Spleen (tissue), 11 donors: ENCODE measurements around the gene CDK11A. TPM values are rescaled to one million over a fixed set of nuclear protein-coding genes. Genes with fewer than 3 reads are reported as not detected.

ENCODE experiments used
- DNase-seq: peaks from one replicate; pipeline ENCODE4 v3.0.0-alpha.2; 2020
- H3K27ac ChIP-seq, 8 donors: fragments of 200-600 bp; sonication (generic) in 7 of 8; 1 replicate in 4 of 8; 2 replicates in 4 of 8; pipeline versions ENCODE4 v1.5.0 to v1.8.0; 2016 to 2021; ENCODE audit warnings: inconsistent platforms in 4 of 8, mild to moderate bottlenecking in 4 of 8, moderate library complexity in 1 of 8
- H3K27me3 ChIP-seq, 7 donors: fragments of 200-600 bp; sonication (generic) in 6 of 7; replicated peaks in 1 of 7; 1 replicate in 4 of 7; 2 replicates in 3 of 7; pipeline versions ENCODE4 v1.5.0 to v1.8.0; 2016 to 2021; ENCODE audit warnings: inconsistent platforms in 3 of 7, mild to moderate bottlenecking in 1 of 7
- H3K36me3 ChIP-seq, 6 donors: fragments of 200-600 bp; sonication (generic) in 5 of 6; 1 replicate in 4 of 6; 2 replicates in 2 of 6; pipeline versions ENCODE4 v1.5.0 to v1.8.0; 2016 to 2021; ENCODE audit warnings: inconsistent platforms in 2 of 6
- H3K4me1 ChIP-seq, 6 donors: fragments of 200-600 bp; sonication (generic) in 5 of 6; 1 replicate in 3 of 6; 2 replicates in 3 of 6; pipeline versions ENCODE4 v1.5.0 to v1.8.0; 2016 to 2021; ENCODE audit warnings: inconsistent platforms in 3 of 6
- H3K4me3 ChIP-seq, 8 donors: fragments of 200-600 bp; sonication (generic) in 7 of 8; 1 replicate in 4 of 8; 2 replicates in 4 of 8; pipeline versions ENCODE4 v1.5.0 to v1.8.0; 2016 to 2021; ENCODE audit warnings: inconsistent platforms in 4 of 8, mild to moderate bottlenecking in 4 of 8, moderate library complexity in 2 of 8
- H3K9me3 ChIP-seq, 8 donors: fragments of 200-600 bp; sonication (generic) in 7 of 8; 1 replicate in 4 of 8; 2 replicates in 4 of 8; pipeline versions ENCODE4 v1.5.0 to v1.8.0; 2016 to 2021; ENCODE audit warnings: inconsistent platforms in 4 of 8
- POLR2A ChIP-seq, 3 donors: fragments of 450-650 bp; IDR thresholded peaks; one replicate each; pipeline ENCODE4 v1.5.1; 2017; ENCODE audit warnings: antibody characterized with exemption in 3 of 3, mild to moderate bottlenecking in 1 of 3
- POLR2AphosphoS5 ChIP-seq, 3 donors: sonication (generic); formaldehyde crosslinking; IDR thresholded peaks; one replicate each; pipeline ENCODE4 v1.5.1; 2017; ENCODE audit warnings: antibody characterized with exemption in 3 of 3
- WGBS, 5 donors: extraction: QIAGEN DNeasy Blood & Tissue Kit in 3 of 5; methylation state at CpG; one replicate each; pipeline versions ENCODE4 v1.1.5 to v1.1.7; 2013 to 2018; 5-methylcytosine and 5-hydroxymethylcytosine counted together
- intact Hi-C: fragments of 100-400 bp; cut with DNase I; formaldehyde crosslinking; loops from one replicate; pipeline ENCODE4 v1.15.0; 2023; ENCODE audit warnings: low total_unique reads
- polyA plus RNA-seq, 3 donors: library from polyadenylated mRNA; stranded (reverse); fragments of 200-250 nt; gene quantifications; one replicate each; pipeline ENCODE4 v1.2.1, GENCODE V29; 2013
- total RNA-seq, 7 donors: library from RNA; depleted of rRNA in 3 of 7; stranded (reverse); fragments of >200 nt in 3 of 7; fragmentation: NEBNext Ultra II Directional in 4 of 7; extraction: Animal tissue kit (Norgen Biotek cat#: 25700) in 4 of 7; gene quantifications; one replicate each; pipeline versions ENCODE4 v1.1.0 to v1.2.1, GENCODE V29; 2016 to 2021
- TF ChIP-seq, protein P1 (sequence below), 11 experiments: fragments of 200-600 bp in 7 of 11; fragments of 450-650 bp in 4 of 11; sonication (generic) in 4 of 11; IDR thresholded peaks in 8 of 11; conservative IDR thresholded peaks in 3 of 11; 1 replicate in 7 of 11; 2 replicates in 4 of 11; pipeline versions ENCODE4 v1.4.0 to v1.8.0; 2016 to 2021; ENCODE audit warnings: antibody characterized with exemption in 11 of 11, inconsistent platforms in 4 of 11, mild to moderate bottlenecking in 1 of 11
- donor health status: healthy with polysubstance abuse.
- donor health status: DM: no; HTN: no; CAD: no; lungs with moderate emphysema.
- donor health status: DM: no; HTN: no; CAD: no.
- donor health status: Bipolar disorder and iron deficiency.
- donor health status: healthy.
- donor health status: DM: no; HTN: no; CAD: no.
- donor health status: DM: yes; HTN: yes; CAD: no.

The CDK11A gene
- total and polyA plus RNA-seq, 10 donors: 29.3 to 123 (median 75.5) TPM

- Histone ChIP-seq H3K4me3 (no peak overlapping the region), H3K27me3 (no peaks in the 10 kb centered on the region), H3K9me3 (no peaks in the 10 kb centered on the region), H3K4me1 (peaks cover 5 to 67% (median 33%) of the 10 kb centered on the region in 6 donors), H3K27ac (peak overlapping the region in 6 of 8 donors; percentile 60 to 77 (median 70)), H3K36me3 (peaks cover 10 to 100% (median 96%) of the 10 kb centered on the region in 6 donors)
- peak; percentile 75 for DNase-seq
- intact Hi-C loops: no loop called here
- TF ChIP-seq, protein P1, sequence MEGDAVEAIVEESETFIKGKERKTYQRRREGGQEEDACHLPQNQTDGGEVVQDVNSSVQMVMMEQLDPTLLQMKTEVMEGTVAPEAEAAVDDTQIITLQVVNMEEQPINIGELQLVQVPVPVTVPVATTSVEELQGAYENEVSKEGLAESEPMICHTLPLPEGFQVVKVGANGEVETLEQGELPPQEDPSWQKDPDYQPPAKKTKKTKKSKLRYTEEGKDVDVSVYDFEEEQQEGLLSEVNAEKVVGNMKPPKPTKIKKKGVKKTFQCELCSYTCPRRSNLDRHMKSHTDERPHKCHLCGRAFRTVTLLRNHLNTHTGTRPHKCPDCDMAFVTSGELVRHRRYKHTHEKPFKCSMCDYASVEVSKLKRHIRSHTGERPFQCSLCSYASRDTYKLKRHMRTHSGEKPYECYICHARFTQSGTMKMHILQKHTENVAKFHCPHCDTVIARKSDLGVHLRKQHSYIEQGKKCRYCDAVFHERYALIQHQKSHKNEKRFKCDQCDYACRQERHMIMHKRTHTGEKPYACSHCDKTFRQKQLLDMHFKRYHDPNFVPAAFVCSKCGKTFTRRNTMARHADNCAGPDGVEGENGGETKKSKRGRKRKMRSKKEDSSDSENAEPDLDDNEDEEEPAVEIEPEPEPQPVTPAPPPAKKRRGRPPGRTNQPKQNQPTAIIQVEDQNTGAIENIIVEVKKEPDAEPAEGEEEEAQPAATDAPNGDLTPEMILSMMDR (IDR thresholded peaks at IDR 0.05 in 8 of 11, conservative IDR thresholded peaks at IDR 0.05 in 3 of 11): no peak
- TF ChIP-seq POLR2AphosphoS5 (IDR thresholded peaks at IDR 0.05): peak in 1 of 3 donors; percentile 58
- WGBS, 5 donors: 82 to 91% (median 85%) methylated on average over 26 to 37 of the region's 37 CpGs
Measured at GRCh38 chr1:1759456-1760344, 35.5 kb upstream of the CDK11A start.

- Histone ChIP-seq H3K27me3 (no peaks in the 10 kb centered on the region), H3K4me3 (no peak overlapping the region), H3K27ac (peak overlapping the region in 6 of 8 donors; percentile 60 to 77 (median 70)), H3K4me1 (peaks cover 3 to 61% (median 29%) of the 10 kb centered on the region in 6 donors), H3K36me3 (peaks cover 10 to 100% (median 96%) of the 10 kb centered on the region in 6 donors), H3K9me3 (no peaks in the 10 kb centered on the region)
- peak; percentile 89 for DNase-seq
- peak; percentile 63 to 84 (median 64) for TF ChIP-seq POLR2AphosphoS5 (IDR thresholded peaks at IDR 0.05)
- TF ChIP-seq, protein P1 (IDR thresholded peaks at IDR 0.05 in 8 of 11, conservative IDR thresholded peaks at IDR 0.05 in 3 of 11): no peak
- intact Hi-C loops: no loop called here
- 60 to 80% (median 65%) methylated on average over 11 to 34 of the region's 34 CpGs for WGBS, 5 donors
Measured at GRCh38 chr1:1758692-1759455, 34.7 kb upstream of the CDK11A start.

DNA sequence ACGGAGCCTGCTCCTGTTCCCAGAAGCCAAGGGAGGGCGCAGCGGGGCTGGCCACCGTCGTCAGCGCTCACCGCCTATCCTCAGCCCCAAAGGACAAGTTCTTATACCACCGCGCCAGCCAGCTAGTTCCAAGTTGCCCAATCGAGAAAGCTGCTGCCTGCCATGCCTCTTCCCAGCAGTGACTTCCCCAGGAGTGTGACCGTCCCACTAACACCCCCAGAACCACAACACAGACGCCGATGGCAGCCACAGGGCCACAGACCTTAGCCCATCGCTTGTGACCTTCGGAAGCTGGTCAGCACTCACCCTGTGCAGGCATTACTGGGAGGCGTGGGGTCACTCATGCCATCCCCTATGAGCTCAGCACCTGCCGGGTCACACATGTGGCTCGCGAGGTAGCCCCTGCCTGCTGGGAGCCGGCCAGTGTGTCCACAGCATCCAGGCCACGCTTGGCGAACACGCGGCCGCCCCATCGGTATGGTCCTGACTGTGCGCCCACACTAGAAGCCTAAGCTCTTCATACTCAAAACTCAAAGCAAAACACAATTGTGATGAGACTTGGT, 34.0 kb upstream of the CDK11A start:
- no peak for TF ChIP-seq POLR2AphosphoS5 (IDR thresholded peaks at IDR 0.05)
- TF ChIP-seq, protein P1 (IDR thresholded peaks at IDR 0.05 in 8 of 11, conservative IDR thresholded peaks at IDR 0.05 in 3 of 11): no peak
- no peak for TF ChIP-seq POLR2A (IDR thresholded peaks at IDR 0.05)
- Histone ChIP-seq H3K27me3 (no peaks in the 10 kb centered on the region), H3K27ac (peak overlapping the region in 6 of 8 donors; percentile 60 to 77 (median 70)), H3K36me3 (peaks cover 10 to 100% (median 96%) of the 10 kb centered on the region in 6 donors), H3K9me3 (no peaks in the 10 kb centered on the region), H3K4me1 (peaks cover 0 to 61% (median 28%) of the 10 kb centered on the region in 6 donors), H3K4me3 (no peak overlapping the region)
- intact Hi-C loops: no loop called here
- 84 to 95% (median 90%) methylated on average over 18 to 27 of the region's 27 CpGs for WGBS, 5 donors
- peak; percentile 69 for DNase-seq
